HUES6 (cell line): ENCODE data around the gene ATP2B3.

Experiments used
- H3K27ac ChIP-seq: 2 replicates; pipeline ENCODE4 v1.7.0; 2013; ENCODE audit warnings: low read depth, mild to moderate bottlenecking, low read length, inconsistent platforms
- H3K27me3 ChIP-seq: 2 replicates; pipeline ENCODE4 v1.6.1; 2013; ENCODE audit warnings: low read length; ENCODE audit not compliant: control insufficient read depth, insufficient read depth
- H3K36me3 ChIP-seq: 2 replicates; pipeline ENCODE4 v1.6.1; 2013; ENCODE audit warnings: low read length; ENCODE audit not compliant: control insufficient read depth, insufficient read depth
- H3K4me1 ChIP-seq: 2 replicates; pipeline ENCODE4 v1.6.1; 2013; ENCODE audit warnings: low read length; ENCODE audit not compliant: control insufficient read depth, insufficient read depth
- H3K4me3 ChIP-seq: 2 replicates; pipeline ENCODE4 v1.5.1; 2013; ENCODE audit warnings: low read depth, low read length
- H3K9ac ChIP-seq: one replicate; pipeline ENCODE4 v1.6.1; 2013; ENCODE audit warnings: mild to moderate bottlenecking, low read length
- H3K9me3 ChIP-seq: 2 replicates; pipeline ENCODE4 v1.6.1; 2013; ENCODE audit warnings: low read depth, low read length; ENCODE audit not compliant: control insufficient read depth, insufficient read depth

ATP2B3 gene

GRCh38 chrX:153537080-153537479, 19.6 kb downstream of the ATP2B3 start:
- Histone ChIP-seq H3K9ac (no peak overlapping the region), H3K27me3 (peaks cover 9% of the 10 kb centered on the region; the same call in 1 of the 2 replicates), H3K36me3 (no peaks in the 10 kb centered on the region), H3K9me3 (peaks cover 15% of the 10 kb centered on the region; the same call in 1 of the 2 replicates), H3K4me1 (no peaks in the 10 kb centered on the region), H3K4me3 (no peak overlapping the region), H3K27ac (no peak overlapping the region)

GRCh38 chrX:153537526-153538295, 20.3 kb downstream of the ATP2B3 start:
- Histone ChIP-seq H3K27me3 (peaks cover 9% of the 10 kb centered on the region; the same call in 1 of the 2 replicates), H3K36me3 (no peaks in the 10 kb centered on the region), H3K9ac (no peak overlapping the region), H3K4me1 (no peaks in the 10 kb centered on the region), H3K4me3 (no peak overlapping the region), H3K9me3 (peaks cover 12% of the 10 kb centered on the region; the same call in 1 of the 2 replicates), H3K27ac (no peak overlapping the region)

GRCh38 chrX:153538424-153538823, 21.0 kb downstream of the ATP2B3 start:
- Histone ChIP-seq H3K4me3 (no peak overlapping the region), H3K4me1 (no peaks in the 10 kb centered on the region), H3K27me3 (peaks cover 9% of the 10 kb centered on the region; the same call in 1 of the 2 replicates), H3K9ac (no peak overlapping the region), H3K36me3 (no peaks in the 10 kb centered on the region), H3K9me3 (peaks cover 11% of the 10 kb centered on the region; the same call in 1 of the 2 replicates), H3K27ac (no peak overlapping the region)

GRCh38 chrX:153539171-153539978, 21.9 kb downstream of the ATP2B3 start:
- H3K27ac ChIP-seq = no peak overlapping the region
- H3K4me3 ChIP-seq = no peak overlapping the region
- peaks cover 6% of the 10 kb centered on the region; the same call in 1 of the 2 replicates for H3K9me3 ChIP-seq
- no peaks in the 10 kb centered on the region for H3K36me3 ChIP-seq
- H3K27me3 ChIP-seq = peaks cover 9% of the 10 kb centered on the region; the same call in 1 of the 2 replicates
- no peak overlapping the region for H3K9ac ChIP-seq
- no peaks in the 10 kb centered on the region for H3K4me1 ChIP-seq

- H3K36me3 ChIP-seq = no peaks in the 10 kb centered on the region
- H3K4me1 ChIP-seq = no peaks in the 10 kb centered on the region
- H3K9ac ChIP-seq = no peak overlapping the region
- H3K27ac ChIP-seq = no peak overlapping the region
- peaks cover 6% of the 10 kb centered on the region; the same call in 1 of the 2 replicates for H3K9me3 ChIP-seq
- no peak overlapping the region for H3K4me3 ChIP-seq
- H3K27me3 ChIP-seq = peaks cover 9% of the 10 kb centered on the region; the same call in 1 of the 2 replicates
Measured at GRCh38 chrX:153539979-153540358, 22.5 kb downstream of the ATP2B3 start.

- no peaks in the 10 kb centered on the region for H3K36me3 ChIP-seq
Measured at GRCh38 chrX:153544727-153545126, 27.3 kb downstream of the ATP2B3 start.

GRCh38 chrX:153546386-153546785, 28.9 kb downstream of the ATP2B3 start:
- Histone ChIP-seq H3K27me3 (no peaks in the 10 kb centered on the region; the same call in 1 of the 2 replicates), H3K9ac (no peak overlapping the region)

More at GRCh38 chrX:153544727-153545126, 27.3 kb downstream of the ATP2B3 start:
- Histone ChIP-seq H3K9me3 (peaks cover 18% of the 10 kb centered on the region; the same call in 1 of the 2 replicates), H3K4me1 (no peaks in the 10 kb centered on the region), H3K27ac (no peak overlapping the region), H3K27me3 (peaks cover 9% of the 10 kb centered on the region; the same call in 1 of the 2 replicates), H3K9ac (no peak overlapping the region), H3K4me3 (no peak overlapping the region)

GRCh38 chrX:153547195-153547594, 29.8 kb downstream of the ATP2B3 start:
- Histone ChIP-seq H3K9me3 (peaks cover 20% of the 10 kb centered on the region; the same call in 1 of the 2 replicates), H3K4me3 (no peak overlapping the region), H3K27me3 (no peaks in the 10 kb centered on the region; the same call in 1 of the 2 replicates), H3K4me1 (no peaks in the 10 kb centered on the region), H3K36me3 (no peaks in the 10 kb centered on the region), H3K27ac (no peak overlapping the region), H3K9ac (no peak overlapping the region)

More at GRCh38 chrX:153546386-153546785, 28.9 kb downstream of the ATP2B3 start:
- Histone ChIP-seq H3K4me1 (no peaks in the 10 kb centered on the region), H3K36me3 (no peaks in the 10 kb centered on the region), H3K4me3 (no peak overlapping the region), H3K27ac (no peak overlapping the region), H3K9me3 (peaks cover 17% of the 10 kb centered on the region; the same call in 1 of the 2 replicates)

GRCh38 chrX:153549231-153549630, 31.8 kb downstream of the ATP2B3 start:
- Histone ChIP-seq H3K4me3 (no peak overlapping the region), H3K4me1 (no peaks in the 10 kb centered on the region), H3K9me3 (peaks cover 22% of the 10 kb centered on the region; the same call in 1 of the 2 replicates), H3K36me3 (no peaks in the 10 kb centered on the region), H3K27me3 (no peaks in the 10 kb centered on the region; the same call in 1 of the 2 replicates), H3K27ac (no peak overlapping the region), H3K9ac (no peak overlapping the region)

GRCh38 chrX:153549807-153550206, 32.4 kb downstream of the ATP2B3 start:
- Histone ChIP-seq H3K36me3 (no peaks in the 10 kb centered on the region), H3K9ac (no peak overlapping the region)

More at GRCh38 chrX:153549807-153550206, 32.4 kb downstream of the ATP2B3 start:
- no peak overlapping the region for H3K27ac ChIP-seq
- H3K9me3 ChIP-seq = peaks cover 22% of the 10 kb centered on the region; the same call in 1 of the 2 replicates
- H3K27me3 ChIP-seq = no peaks in the 10 kb centered on the region; the same call in 1 of the 2 replicates
- H3K4me3 ChIP-seq = no peak overlapping the region
- no peaks in the 10 kb centered on the region for H3K4me1 ChIP-seq
